ENCODE measurements around the gene ENKUR.
"Not testable (repeated sequence)": the region's sequence is repeated elsewhere in the genome, so short reads cannot be mapped to it uniquely, and the experiment has no call there.

ENKUR gene

DNA sequence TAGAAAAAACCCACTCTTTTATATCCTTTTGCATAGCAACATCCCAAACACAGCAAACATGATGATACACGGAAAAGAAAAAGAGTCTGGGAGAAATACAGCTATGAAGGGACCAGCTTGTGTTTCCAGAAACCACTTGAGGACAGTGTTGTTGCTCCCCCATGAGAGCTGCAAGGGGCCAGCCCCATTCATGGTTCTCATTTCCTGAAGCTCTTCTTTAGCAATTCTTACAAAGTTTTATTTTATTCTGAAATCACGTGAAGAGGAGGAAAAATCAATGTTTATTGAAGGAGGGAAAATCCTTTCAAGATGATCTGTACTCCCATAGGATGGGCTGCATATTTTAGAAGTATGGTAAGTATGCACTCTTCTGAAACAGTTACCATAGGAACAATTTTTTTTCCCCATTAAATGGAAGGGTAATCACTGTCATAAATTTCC lies 46.1 kb downstream of the ENKUR start:
- DNase-seq = peak; percentile 54

DNA sequence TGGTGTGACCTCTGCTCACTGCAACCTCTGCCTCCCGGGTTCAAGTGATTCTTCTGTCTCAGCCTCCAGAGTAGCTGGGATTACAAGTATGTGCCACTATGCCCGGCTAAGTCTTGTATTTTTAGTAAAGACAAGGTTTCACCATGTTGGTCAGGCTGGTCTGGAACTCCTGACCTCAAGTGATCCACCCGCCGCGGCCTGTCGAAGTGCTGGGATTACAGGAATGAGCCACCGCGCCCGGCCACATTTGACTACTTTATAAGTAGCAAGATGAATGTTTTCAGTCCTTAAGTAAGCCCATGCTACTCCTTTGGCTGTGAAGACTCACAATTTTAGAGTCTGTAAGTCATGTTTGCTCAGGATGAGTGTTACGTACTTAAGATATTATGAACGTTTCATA lies 47.0 kb downstream of the ENKUR start:
- DNase-seq = not testable (repeated sequence)

- no peak for DNase-seq
These were observed 47.6 kb downstream of the ENKUR start for GRCh38 chr10:24968349-24968748.

GRCh38 chr10:24966962-24967481 lies 48.9 kb downstream of the ENKUR start:
- DNase-seq = no peak

DNA sequence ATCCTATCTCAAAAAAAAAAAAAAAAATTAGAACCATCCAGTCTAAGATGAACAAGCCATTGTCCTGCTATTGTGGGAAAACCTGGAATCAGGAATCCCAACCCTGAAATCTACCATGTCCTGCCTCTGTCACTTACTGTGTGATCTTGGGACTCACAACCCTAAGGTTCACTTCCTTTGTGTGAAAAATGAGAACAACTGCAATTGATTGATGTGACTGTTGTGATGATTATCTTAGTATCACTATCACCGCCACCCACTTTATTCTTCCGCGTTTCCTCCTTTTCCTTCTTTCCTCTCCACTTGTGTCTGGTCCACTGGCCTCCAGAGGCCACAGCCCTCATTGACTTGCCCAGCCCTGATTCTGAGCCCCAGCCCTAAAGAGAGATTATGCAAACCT lies 50.9 kb downstream of the ENKUR start:
- DNase-seq = no peak

GRCh38 chr10:24963521-24964041 lies 52.4 kb downstream of the ENKUR start:
- no peak for DNase-seq

- peak; percentile 34 for DNase-seq
These were observed 53.0 kb downstream of the ENKUR start for GRCh38 chr10:24962995-24963394.

DNA sequence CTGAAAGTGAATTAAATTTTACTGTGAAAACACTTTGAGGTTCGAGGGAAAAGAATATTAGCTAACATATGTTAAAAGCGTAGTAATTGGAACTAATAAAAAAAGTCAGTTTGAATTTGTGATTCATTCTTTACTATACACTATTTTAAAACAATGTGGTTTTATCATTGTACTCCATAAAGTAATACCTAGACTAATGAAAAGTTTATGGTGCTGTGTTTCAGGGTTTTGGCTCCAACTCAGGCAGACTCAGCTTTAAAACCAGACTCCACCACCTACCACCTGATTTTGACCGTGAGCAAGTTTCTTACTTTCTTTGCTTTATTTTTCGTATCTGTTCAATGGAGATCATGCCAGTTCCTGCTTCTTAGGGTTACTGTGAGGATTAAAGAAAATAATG lies 54.4 kb downstream of the ENKUR start:
- DNase-seq = no peak

DNA sequence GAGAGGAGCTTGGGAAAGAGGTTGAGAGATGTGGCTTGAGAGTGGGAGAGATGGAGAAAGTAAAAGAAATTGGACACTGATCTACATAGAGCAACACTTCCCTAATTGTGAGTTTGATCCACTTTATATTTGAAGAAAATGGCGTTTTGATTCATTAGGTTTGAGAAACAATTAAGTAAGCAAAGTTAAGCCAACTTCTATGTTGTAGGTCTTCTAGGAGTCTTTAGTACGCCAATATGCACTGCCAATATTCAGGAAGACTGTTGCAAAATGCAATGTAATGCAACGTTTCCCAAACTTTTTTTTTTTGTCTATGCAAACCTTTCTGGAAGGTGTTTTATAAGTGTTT lies 56.6 kb downstream of the ENKUR start:
- DNase-seq = no peak

GRCh38 chr10:24958721-24959381 lies 57.1 kb downstream of the ENKUR start:
- peak; percentile 21 for DNase-seq

DNA sequence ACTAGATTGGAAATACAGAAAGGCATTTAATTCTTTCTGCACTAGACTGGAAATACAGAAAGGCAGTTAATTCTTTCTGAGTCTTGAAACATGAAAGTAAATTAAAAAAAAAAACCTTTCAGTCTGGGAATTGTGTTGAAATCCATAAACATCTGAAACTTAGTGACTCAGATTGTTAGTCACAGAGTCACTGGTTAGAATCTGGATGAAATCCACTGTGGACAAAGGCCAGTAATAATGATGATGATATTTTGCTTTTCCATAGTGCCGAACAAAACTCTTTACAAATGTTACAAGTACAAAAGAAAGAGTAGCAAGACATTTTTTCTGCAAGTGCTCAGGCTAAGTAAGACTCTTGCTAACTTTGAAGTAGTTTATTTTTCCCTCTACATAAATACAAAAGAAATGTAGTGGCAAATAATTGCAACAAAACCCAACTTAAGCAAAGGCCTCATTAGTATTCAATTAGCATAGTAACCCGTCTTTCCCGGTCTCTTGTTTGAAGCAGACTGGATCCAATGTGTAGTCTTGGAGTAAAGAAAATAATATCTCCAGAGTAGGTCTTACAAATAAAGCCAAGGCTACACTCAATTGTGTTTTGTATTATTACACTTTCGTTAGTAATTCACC lies 57.8 kb downstream of the ENKUR start:
- DNase-seq = peak; percentile 91

- DNase-seq = peak; percentile 38
These were observed 58.3 kb downstream of the ENKUR start for GRCh38 chr10:24957624-24958051.

DNA sequence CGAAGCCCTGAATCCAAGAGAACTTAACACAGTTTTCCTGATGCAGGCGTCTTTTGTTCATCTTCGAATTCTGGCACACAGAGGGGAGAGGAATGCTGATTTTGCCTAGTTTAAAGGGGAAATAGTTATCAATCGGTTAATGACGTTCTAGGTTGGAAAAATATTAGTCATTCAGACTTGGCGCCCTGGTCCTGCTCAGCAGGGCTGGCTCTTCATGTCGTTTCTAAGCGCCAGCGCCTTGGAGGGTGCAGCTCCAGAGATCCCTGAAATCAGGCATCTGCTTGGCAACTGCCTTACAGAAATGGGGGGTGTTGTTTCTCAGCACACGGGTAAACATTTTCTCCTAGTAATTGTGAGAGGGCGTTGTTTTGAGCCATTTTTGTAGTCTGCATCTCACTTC lies 62.3 kb downstream of the ENKUR start:
- DNase-seq = peak; percentile 21

GRCh38 chr10:24952707-24953645 lies 63.0 kb downstream of the ENKUR start:
- peak; percentile 75 for DNase-seq

GRCh38 chr10:24952143-24952706 lies 63.7 kb downstream of the ENKUR start, which contains the start of gene PRTFDC1:
Gene PRTFDC1, minus strand, starts transcription at chr10:24952606. Its CDS starts 31 bp downstream, at chr10:24952575.
- DNase-seq = peak; percentile 57

DNA sequence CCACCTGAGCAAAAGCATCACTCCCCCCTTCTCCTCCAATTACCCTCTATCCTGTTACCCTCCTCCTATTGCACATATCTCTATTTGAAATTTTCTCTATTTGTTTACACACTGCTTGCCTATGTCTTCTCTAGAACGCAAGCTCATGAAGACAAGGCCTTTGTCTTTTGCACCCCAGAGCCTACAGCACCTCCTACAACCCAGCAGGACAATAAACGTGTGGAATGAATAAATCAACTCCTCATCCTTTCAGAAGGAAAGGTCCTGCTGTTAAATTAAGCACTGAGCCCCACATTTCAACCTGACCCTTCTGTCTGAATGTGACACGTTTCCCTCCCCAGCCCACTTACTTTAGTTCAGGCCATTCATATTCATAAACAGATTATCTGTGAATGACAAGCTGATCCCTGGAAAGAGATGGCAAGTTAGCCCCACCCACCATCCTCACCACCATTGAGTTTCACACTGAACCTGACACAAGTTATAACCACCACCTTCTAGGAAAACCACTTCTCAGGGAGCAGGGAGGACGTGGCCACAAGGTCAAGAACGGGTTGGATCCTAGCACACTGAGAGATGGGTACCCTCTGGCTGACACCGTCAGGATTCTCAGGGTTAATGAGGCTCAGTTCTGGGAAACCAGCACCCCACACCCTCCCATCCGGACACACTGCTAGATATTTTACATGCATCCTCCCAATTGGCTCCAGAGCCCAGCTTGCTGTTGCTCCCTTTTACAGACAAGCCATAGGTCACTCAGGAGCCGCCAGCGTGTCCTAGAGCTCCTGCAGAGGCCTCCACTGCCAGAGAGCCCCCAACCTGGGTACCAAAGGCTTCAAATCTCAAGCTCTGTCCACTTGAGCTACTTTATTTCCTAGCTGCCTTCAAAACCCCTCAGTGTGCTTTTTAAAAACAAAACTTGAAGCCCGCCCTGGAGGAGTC lies 64.5 kb downstream of the ENKUR start:
- peak; percentile 45 for DNase-seq

- DNase-seq = no peak
These were observed 65.5 kb downstream of the ENKUR start for GRCh38 chr10:24950439-24950838.

GRCh38 chr10:24949616-24950015 lies 66.3 kb downstream of the ENKUR start:
- no peak for DNase-seq

DNA sequence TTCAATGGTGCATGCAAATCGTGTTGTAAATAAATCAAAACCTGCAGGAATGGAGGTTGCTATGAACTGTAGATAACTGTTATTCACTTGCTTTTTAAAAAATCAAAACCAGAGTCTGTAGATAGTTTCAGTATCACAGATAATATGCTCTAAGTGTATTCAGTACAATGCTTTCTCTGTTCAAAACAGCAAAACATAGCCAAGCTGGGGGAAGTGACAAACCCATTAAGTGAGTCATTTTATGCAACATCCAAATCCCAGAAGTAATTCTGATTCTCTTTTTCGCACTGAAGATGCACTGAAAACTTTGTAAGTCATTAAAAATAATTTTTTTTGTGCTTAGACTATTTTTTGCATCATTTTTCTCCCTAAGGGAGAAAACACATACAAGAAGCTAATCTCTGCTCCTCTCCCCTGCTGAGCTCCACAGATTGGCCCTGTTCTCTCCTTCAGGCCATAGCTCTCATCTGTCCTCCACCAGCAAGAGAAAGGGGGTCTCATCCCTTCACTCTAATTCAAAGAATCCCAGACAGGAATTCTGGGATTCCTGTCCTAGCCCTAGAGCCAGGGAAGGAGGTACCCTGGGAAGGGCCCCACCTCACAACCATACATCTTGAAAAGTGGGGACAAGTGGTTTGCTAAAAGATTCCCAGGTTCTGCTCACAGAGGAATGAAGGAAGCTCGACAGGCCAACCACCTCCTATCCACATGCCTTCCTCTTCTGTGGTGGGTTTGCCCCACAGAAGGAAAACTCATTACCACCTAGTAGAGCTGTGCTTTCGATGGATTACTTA lies 68.5 kb downstream of the ENKUR start:
- peak; percentile 61 for DNase-seq

GRCh38 chr10:24944512-24945255 lies 71.3 kb downstream of the ENKUR start:
- peak; percentile 67 for DNase-seq

Measured in fibroblast of skin of right biceps (primary cell).